ENCODE results near the gene TMTC1.

Gene TMTC1

DNA sequence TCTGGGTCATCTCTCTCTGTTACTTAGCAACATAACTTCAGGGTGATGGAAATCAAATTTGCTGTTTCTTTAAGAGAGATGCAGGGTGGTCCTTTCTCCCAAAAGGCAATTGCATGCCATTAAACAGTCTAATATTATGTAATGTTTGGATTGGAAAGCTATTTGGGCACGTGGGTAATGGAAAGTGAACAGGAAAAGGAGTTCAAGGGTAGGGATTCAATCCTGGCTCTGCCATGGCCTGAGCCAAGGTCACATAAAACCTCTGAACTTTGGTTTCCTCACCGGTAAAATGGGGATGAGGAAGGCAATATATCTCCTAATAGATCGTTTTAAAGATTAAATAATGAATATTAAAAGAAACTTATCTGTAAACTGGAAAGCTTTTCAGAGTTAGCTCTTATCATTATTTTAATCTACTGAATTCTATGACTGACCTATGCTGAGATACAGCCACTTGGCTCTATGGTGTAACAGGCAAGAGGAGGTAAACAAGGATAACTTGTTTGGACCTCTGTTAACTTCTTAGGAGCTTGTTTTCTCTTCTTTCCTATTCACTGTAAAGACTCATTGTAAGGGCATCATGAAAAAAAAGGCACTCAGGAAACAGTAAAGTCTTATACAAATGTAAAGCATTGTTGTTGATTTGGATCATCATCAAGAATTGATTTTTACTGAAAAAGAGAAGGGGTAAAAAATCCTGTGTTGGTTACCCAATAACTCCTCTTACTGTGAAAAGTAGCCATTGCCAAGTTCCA lies 230.6 kb downstream of the TMTC1 start:
- no peak for DNase-seq (ENCODE audit: extremely low read depth, low read depth)
- TF ChIP-seq, protein P1, sequence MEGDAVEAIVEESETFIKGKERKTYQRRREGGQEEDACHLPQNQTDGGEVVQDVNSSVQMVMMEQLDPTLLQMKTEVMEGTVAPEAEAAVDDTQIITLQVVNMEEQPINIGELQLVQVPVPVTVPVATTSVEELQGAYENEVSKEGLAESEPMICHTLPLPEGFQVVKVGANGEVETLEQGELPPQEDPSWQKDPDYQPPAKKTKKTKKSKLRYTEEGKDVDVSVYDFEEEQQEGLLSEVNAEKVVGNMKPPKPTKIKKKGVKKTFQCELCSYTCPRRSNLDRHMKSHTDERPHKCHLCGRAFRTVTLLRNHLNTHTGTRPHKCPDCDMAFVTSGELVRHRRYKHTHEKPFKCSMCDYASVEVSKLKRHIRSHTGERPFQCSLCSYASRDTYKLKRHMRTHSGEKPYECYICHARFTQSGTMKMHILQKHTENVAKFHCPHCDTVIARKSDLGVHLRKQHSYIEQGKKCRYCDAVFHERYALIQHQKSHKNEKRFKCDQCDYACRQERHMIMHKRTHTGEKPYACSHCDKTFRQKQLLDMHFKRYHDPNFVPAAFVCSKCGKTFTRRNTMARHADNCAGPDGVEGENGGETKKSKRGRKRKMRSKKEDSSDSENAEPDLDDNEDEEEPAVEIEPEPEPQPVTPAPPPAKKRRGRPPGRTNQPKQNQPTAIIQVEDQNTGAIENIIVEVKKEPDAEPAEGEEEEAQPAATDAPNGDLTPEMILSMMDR (IDR thresholded peaks at IDR 0.05; ENCODE audit: low read depth, low read length, missing control alignments) = no peak
- no peak overlapping the region for H3K4me3 ChIP-seq (replicated peaks; ENCODE audit: low read depth, low read length)

DNA sequence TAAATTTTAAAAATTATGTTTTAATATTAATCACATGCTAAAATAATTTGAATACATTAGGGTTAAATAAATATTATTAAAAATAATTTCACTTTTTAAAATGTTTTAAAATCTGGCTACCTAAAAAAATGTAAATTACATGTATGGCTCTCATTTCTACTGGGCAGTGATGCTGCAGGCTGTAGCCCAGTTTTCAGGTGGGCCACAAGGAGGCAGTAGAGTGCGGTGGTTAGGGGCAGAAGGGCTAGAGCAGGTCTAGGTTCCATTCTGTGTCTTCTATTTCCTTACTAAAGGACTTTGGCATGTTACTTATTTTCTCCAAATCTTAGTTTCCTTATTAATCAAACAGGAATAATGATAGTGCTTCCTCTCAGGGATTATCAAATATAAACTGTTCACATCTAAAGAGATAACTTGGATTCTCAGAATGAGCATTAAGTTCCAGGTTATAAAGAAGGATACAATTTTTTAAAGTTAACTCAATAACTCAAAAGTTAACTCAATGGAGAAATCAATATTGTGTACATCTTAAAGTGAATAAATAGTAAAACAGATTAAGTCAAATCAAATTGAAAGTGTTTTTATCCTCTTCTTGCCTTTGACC lies 231.3 kb downstream of the TMTC1 start:
- TF ChIP-seq, protein P1 (IDR thresholded peaks at IDR 0.05; ENCODE audit: low read depth, low read length, missing control alignments) = peak; percentile 88
- H3K4me3 ChIP-seq (replicated peaks; ENCODE audit: low read depth, low read length) = no peak overlapping the region
- DNase-seq (ENCODE audit: extremely low read depth, low read depth) = no peak

DNA sequence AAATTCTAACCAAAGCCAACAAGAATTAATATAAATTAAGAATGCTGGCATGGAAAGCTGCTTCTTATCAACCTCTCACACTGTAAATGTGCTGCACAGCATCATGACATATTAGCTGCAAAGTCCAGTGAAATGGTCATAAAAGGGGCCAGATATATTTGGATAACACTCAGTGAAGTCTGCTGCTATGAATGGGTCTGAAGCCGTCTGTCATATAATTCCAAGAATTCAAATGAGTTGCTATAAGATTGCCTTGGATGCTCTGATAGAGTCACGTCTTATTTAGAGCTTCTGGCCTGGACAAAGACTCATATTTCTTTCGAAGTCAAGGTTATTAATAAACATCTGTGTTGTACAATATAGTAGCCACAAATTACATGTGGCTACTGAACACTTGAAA lies 231.9 kb downstream of the TMTC1 start:
- TF ChIP-seq, protein P1 (IDR thresholded peaks at IDR 0.05; ENCODE audit: low read depth, low read length, missing control alignments) = no peak
- DNase-seq (ENCODE audit: extremely low read depth, low read depth) = no peak
- no peak overlapping the region for H3K4me3 ChIP-seq (replicated peaks; ENCODE audit: low read depth, low read length)

DNA sequence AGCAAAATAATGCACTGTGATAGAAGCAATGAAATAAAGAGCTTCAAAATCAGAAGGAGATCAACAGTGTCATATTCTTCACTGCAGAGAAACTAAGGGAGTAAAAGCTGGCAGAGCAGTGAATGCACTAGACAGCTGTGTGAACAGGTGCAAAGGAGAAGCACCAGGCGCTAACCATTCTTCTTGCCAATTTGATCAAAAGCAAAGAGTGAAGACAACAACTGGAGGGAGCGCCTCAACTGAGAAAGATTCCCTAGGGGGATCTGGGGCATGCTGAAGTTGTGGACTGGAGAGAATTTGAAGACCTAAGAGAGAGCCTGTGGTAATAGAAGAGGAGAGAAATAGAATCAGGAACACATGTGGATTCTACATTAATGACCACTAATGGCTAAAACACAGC lies 235.9 kb downstream of the TMTC1 start:
- no peak overlapping the region for H3K4me3 ChIP-seq (replicated peaks; ENCODE audit: low read depth, low read length)
- no peak for DNase-seq (ENCODE audit: extremely low read depth, low read depth)
- TF ChIP-seq, protein P1 (IDR thresholded peaks at IDR 0.05; ENCODE audit: low read depth, low read length, missing control alignments) = no peak

DNA sequence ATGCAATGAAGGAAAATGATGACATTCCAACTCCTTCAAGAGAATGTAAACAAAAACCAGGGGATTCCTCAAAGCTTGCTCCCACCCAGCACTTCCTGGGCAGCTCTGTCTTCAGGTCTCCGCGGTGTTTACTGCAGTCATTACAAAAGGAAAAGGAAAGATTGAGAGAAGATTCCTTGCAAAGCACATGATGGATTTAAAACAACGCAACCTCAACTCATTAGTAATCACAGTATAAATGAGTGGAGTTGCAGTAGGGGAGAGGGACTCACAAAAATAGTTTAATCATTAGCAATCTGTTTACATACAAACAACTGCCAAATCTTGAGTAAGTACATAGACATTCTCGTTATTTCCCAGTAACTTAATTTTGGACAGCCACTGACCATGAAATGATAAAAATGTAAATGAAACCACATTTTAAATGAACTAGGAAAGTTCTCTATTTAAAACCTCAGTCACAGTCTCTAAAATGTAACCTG lies 236.6 kb downstream of the TMTC1 start:
- TF ChIP-seq, protein P1 (IDR thresholded peaks at IDR 0.05; ENCODE audit: low read depth, low read length, missing control alignments) = no peak
- DNase-seq (ENCODE audit: extremely low read depth, low read depth) = no peak
- no peak overlapping the region for H3K4me3 ChIP-seq (replicated peaks; ENCODE audit: low read depth, low read length)

DNA sequence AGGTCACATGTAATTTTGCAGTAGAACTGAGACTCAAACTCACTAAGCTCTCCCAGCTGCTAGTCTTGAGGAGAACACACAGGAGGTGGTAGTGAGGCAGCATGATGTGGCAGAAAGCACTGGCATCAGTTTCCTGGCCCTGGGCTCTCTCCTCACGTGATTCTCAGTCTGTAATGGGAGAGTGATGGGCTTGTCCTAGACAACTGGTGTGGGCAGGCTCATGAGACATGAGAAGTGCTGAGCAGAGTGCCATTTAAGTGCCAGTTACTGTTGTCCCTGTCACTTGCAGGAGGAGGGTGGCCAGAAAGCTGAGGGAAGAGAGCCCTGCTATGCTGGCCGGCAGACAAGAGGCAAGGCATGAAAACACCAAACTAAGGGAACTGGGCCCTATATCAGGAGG lies 237.7 kb downstream of the TMTC1 start:
- H3K4me3 ChIP-seq (replicated peaks; ENCODE audit: low read depth, low read length) = no peak overlapping the region
- TF ChIP-seq, protein P1 (IDR thresholded peaks at IDR 0.05; ENCODE audit: low read depth, low read length, missing control alignments) = no peak
- no peak for DNase-seq (ENCODE audit: extremely low read depth, low read depth)

Data from HFF-Myc (cell line).